HCT116 (cell line): ENCODE results near the gene OPRL1.

Source experiments
- EGR1 ChIP-seq: IDR thresholded peaks from 2 replicates; pipeline ENCODE4 v1.6.1; 2012; ENCODE audit warnings: low read depth
- EZH2 ChIP-seq: fragments of 200-600 bp; sonication (generic); IDR thresholded peaks from 2 replicates; pipeline ENCODE4 v1.6.1; 2017; ENCODE audit warnings: antibody characterized with exemption, mixed run types
- POLR2A ChIP-seq: IDR thresholded peaks from 2 replicates; pipeline ENCODE4 v1.7.0; 2011; ENCODE audit warnings: borderline replicate concordance; ENCODE audit not compliant: insufficient read depth, insufficient read length; ENCODE audit errors: extremely low read depth
- POLR2AphosphoS5 ChIP-seq: IDR thresholded peaks from 2 replicates; pipeline ENCODE4 v1.6.1; 2011; ENCODE audit warnings: mild to moderate bottlenecking, low read depth, low read length, moderate library complexity
- RAD21 ChIP-seq: IDR thresholded peaks from 2 replicates; pipeline ENCODE4 v1.6.1; 2012; ENCODE audit warnings: low read depth, mild to moderate bottlenecking
- ZNF274 ChIP-seq: fragments of 200-500 bp; sonication (Bioruptor generic); IDR thresholded peaks from 2 replicates; pipeline ENCODE4 v1.6.1; 2014; ENCODE audit warnings: mild to moderate bottlenecking, low read depth, low read length, inconsistent platforms
- TF ChIP-seq, protein P1 (sequence below), 3 experiments: fragments of 200-600 bp in 1 of 3; sonication (generic) in 1 of 3; IDR thresholded peaks in 2 of 3; conservative IDR thresholded peaks in 1 of 3; 2 replicates each; pipeline ENCODE4 v1.5.1; 2012 to 2017; ENCODE audit warnings: low read depth in 2 of 3, low read length in 2 of 3, antibody characterized with exemption in 1 of 3, borderline replicate concordance in 1 of 3, control low read depth in 1 of 3, mild to moderate bottlenecking in 1 of 3, mixed read lengths in 1 of 3, mixed run types in 1 of 3, moderate library complexity in 1 of 3; ENCODE audit not compliant: insufficient read depth in 1 of 3
- TF ChIP-seq, protein P2 (sequence below): IDR thresholded peaks from 2 replicates; pipeline ENCODE4 v1.6.1; 2012
- TF ChIP-seq, protein P3 (sequence below): IDR thresholded peaks from 2 replicates; pipeline ENCODE4 v1.6.1; 2012; ENCODE audit warnings: low read depth

DNA sequence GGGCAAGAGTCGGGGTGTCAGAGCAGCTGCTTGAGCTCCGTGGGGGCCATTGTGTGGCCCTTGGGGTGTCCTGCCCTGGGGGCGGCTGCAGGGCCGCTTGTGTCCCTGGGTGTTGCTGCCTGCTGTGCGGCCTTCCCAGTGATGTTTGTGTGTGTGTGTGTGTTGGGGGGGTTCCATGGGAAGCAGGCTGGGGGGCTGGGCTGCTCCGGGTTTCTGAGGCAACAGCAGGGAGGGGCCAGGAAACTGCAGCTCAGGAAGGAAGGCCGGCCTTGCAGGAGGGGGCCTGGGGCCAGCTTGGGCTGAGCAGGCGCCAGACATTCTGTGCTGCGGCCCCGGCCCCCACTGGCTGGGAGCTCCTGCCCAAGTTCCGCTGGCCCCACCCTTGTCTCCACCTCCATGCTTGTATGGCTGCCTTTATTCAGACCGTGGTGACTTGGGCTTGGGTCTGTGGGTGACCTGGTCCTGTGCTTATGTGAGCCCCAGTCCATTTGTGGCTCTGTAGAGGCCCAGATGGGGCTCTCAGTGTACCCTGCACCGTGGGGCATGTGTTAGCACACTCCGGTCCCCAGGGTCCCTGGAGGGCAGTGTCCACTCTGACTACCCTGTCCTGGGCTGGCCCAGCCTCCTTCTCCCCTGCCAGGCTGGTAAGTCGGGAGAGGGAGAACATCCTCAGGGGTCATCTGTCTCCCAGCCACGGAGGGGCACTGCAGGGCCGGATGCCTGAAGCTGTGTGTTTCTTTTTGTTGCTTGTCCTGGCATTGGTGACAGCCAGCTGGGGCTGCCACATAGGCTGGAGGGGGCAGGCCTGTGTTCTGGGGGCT lies 25.8 kb upstream of the OPRL1 start:
- TF ChIP-seq, protein P1, sequence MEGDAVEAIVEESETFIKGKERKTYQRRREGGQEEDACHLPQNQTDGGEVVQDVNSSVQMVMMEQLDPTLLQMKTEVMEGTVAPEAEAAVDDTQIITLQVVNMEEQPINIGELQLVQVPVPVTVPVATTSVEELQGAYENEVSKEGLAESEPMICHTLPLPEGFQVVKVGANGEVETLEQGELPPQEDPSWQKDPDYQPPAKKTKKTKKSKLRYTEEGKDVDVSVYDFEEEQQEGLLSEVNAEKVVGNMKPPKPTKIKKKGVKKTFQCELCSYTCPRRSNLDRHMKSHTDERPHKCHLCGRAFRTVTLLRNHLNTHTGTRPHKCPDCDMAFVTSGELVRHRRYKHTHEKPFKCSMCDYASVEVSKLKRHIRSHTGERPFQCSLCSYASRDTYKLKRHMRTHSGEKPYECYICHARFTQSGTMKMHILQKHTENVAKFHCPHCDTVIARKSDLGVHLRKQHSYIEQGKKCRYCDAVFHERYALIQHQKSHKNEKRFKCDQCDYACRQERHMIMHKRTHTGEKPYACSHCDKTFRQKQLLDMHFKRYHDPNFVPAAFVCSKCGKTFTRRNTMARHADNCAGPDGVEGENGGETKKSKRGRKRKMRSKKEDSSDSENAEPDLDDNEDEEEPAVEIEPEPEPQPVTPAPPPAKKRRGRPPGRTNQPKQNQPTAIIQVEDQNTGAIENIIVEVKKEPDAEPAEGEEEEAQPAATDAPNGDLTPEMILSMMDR (IDR thresholded peaks at IDR 0.05 in 2 of 3, conservative IDR thresholded peaks at IDR 0.05 in 1 of 3; ENCODE audit: borderline replicate concordance in 1 of 3, insufficient read depth in 1 of 3, low read depth in 2 of 3, low read length in 2 of 3) = peak in 2 of 3 experiments; percentile 49 to 52; a peak in 4 of 6 replicates
- TF ChIP-seq POLR2A (no peak), POLR2AphosphoS5 (no peak), RAD21 (no peak), EGR1 (no peak), ZNF274 (no peak), EZH2 (no peak)
- TF ChIP-seq, protein P2, sequence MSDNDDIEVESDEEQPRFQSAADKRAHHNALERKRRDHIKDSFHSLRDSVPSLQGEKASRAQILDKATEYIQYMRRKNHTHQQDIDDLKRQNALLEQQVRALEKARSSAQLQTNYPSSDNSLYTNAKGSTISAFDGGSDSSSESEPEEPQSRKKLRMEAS = no peak
- TF ChIP-seq, protein P3, sequence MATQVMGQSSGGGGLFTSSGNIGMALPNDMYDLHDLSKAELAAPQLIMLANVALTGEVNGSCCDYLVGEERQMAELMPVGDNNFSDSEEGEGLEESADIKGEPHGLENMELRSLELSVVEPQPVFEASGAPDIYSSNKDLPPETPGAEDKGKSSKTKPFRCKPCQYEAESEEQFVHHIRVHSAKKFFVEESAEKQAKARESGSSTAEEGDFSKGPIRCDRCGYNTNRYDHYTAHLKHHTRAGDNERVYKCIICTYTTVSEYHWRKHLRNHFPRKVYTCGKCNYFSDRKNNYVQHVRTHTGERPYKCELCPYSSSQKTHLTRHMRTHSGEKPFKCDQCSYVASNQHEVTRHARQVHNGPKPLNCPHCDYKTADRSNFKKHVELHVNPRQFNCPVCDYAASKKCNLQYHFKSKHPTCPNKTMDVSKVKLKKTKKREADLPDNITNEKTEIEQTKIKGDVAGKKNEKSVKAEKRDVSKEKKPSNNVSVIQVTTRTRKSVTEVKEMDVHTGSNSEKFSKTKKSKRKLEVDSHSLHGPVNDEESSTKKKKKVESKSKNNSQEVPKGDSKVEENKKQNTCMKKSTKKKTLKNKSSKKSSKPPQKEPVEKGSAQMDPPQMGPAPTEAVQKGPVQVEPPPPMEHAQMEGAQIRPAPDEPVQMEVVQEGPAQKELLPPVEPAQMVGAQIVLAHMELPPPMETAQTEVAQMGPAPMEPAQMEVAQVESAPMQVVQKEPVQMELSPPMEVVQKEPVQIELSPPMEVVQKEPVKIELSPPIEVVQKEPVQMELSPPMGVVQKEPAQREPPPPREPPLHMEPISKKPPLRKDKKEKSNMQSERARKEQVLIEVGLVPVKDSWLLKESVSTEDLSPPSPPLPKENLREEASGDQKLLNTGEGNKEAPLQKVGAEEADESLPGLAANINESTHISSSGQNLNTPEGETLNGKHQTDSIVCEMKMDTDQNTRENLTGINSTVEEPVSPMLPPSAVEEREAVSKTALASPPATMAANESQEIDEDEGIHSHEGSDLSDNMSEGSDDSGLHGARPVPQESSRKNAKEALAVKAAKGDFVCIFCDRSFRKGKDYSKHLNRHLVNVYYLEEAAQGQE = no peak
